Type B pancreatic cell (in vitro differentiated cells): Measurements from ENCODE around the gene PROK1. TPM values are rescaled to one million over a fixed set of nuclear protein-coding genes. Genes with fewer than 3 reads are reported as not detected.

Source experiments
- DNase-seq: peaks from one replicate; pipeline ENCODE4 v3.0.0; 2021; ENCODE audit warnings: mixed read lengths; ENCODE audit not compliant: unreplicated experiment; ENCODE audit errors: extremely low spot score
- H3K27ac Mint-ChIP-seq: 2 replicates; pipeline ENCODE4 v1.8.0; 2021; ENCODE audit warnings: mild to moderate bottlenecking, mixed read lengths
- H3K27me3 Mint-ChIP-seq: 2 replicates; pipeline ENCODE4 v1.8.0; 2021; ENCODE audit warnings: mixed read lengths
- H3K36me3 Mint-ChIP-seq: 2 replicates; pipeline ENCODE4 v1.8.0; 2021; ENCODE audit warnings: mixed read lengths
- H3K4me1 Mint-ChIP-seq: one replicate; pipeline ENCODE4 v1.8.0; 2021; ENCODE audit warnings: mixed read lengths; ENCODE audit not compliant: unreplicated experiment
- H3K4me3 Mint-ChIP-seq: 2 replicates; pipeline ENCODE4 v1.8.0; 2021; ENCODE audit warnings: mild to moderate bottlenecking, mixed read lengths
- H3K9me3 Mint-ChIP-seq: 2 replicates; pipeline ENCODE4 v1.8.0; 2021; ENCODE audit warnings: mixed read lengths
- CTCF ChIP-seq: fragments of 200-600 bp; sonication (generic); conservative IDR thresholded peaks from 2 replicates; pipeline ENCODE4 v1.5.0; 2021; ENCODE audit warnings: antibody characterized with exemption, mild to moderate bottlenecking
- total RNA-seq: library from RNA; stranded (reverse); gene quantifications from 2 replicates; pipeline ENCODE4 v1.2.1, GENCODE V29; 2021; ENCODE audit warnings: low replicate concordance

The PROK1 gene
- total RNA-seq, 1 donor from 2014 or later, result 0.29 TPM

DNA sequence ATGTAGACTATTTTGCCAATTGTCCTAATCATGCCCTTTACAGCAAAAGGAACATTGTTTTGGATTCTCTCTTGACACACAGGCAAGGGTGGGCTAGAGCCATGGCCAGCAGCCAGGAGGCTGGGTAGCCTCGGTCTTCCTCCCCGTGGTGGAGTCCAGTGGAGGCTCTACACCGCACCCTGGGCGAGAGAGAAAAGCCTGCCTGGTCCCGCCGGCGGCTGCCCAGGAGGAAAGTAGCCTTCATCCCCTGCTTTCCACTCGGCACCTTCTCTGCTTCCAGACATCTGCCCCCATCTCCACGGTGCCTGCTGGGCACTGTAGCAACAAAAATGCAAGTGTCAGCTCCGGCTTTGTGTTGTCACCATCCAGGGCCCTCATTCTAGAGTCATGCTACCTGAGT, 21.6 kb downstream of the PROK1 start:
- no peaks in the 10 kb centered on the region for H3K36me3 Mint-ChIP-seq
- H3K9me3 Mint-ChIP-seq, result no peaks in the 10 kb centered on the region
- H3K4me3 Mint-ChIP-seq, result no peak overlapping the region
- DNase-seq, result no peak
- TF ChIP-seq CTCF, result no peak
- no peak overlapping the region for H3K27ac Mint-ChIP-seq
- peaks cover 12% of the 10 kb centered on the region for H3K27me3 Mint-ChIP-seq
- no peaks in the 10 kb centered on the region for H3K4me1 Mint-ChIP-seq

DNA sequence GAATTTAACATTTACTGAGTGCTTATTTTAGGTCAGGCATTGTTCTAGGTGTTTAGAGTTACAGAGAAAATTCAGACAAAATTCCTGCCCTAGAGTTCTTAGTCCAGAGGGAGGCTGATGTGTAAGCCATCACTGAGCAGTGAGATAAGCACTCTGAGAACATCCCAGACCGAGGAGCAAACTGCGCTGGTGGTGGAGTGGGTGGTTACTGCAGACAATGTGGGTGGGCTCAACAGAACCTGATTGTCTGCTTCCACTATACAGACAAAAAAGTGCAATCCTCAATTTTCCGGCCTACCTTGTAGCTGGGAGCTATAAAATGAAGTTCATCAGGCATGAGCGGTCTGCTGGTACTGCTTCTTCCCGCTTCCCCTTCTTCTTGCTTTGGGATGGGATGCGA, 23.5 kb downstream of the PROK1 start:
- Mint-ChIP-seq H3K9me3 (no peaks in the 10 kb centered on the region), H3K4me3 (no peak overlapping the region), H3K4me1 (no peaks in the 10 kb centered on the region), H3K27ac (no peak overlapping the region), H3K27me3 (peaks cover 6% of the 10 kb centered on the region), H3K36me3 (no peaks in the 10 kb centered on the region)
- DNase-seq, result no peak
- TF ChIP-seq CTCF, result no peak

DNA sequence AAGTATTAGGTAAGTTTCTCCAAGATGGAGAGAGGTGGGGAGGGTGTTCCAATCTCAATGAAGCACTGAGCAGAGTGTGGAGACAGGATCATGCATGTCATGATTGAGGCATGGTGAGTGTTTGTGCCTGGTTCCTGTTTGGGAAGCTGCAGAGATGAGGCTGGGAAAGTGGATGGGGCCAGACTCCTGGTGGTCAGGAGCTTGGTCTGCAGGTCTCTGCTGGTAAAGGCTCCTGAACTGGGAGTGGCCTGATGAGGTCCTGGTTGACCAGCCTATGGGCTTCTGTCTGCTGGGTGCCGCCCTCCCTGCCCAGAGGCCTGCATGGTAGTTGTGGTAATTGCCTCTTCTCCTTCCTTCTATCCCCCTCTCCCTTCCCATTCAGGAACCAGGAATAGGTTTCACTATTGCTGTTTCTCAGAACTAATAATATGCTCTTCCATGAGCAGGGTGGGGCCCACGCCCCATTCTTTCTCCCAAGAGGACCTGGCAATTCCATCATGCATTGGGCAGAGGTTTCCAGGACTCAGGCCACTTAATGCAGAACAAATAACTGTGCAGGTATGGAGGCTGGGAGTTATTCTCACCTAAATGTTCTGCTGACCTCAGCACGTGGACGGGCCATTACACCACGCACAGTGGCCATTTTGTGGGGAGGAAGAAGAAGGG, 24.5 kb downstream of the PROK1 start:
- no peak for DNase-seq
- no peaks in the 10 kb centered on the region for H3K9me3 Mint-ChIP-seq

GRCh38 chr1:110476028-110476765, 25.2 kb downstream of the PROK1 start:
- Mint-ChIP-seq H3K27me3 (peaks cover 5% of the 10 kb centered on the region), H3K4me1 (no peaks in the 10 kb centered on the region), H3K9me3 (no peaks in the 10 kb centered on the region), H3K27ac (peak overlapping the region; percentile 85), H3K4me3 (no peak overlapping the region), H3K36me3 (no peaks in the 10 kb centered on the region)
- TF ChIP-seq CTCF, result no peak
- DNase-seq, result no peak

More for the DNA sequence above, 24.5 kb downstream of the PROK1 start:
- Mint-ChIP-seq H3K4me3 (no peak overlapping the region), H3K27me3 (peaks cover 5% of the 10 kb centered on the region), H3K4me1 (no peaks in the 10 kb centered on the region), H3K36me3 (no peaks in the 10 kb centered on the region), H3K27ac (no peak overlapping the region)
- TF ChIP-seq CTCF, result no peak

GRCh38 chr1:110477041-110477440, 26.1 kb downstream of the PROK1 start:
- no peak for TF ChIP-seq CTCF
- no peaks in the 10 kb centered on the region for H3K4me1 Mint-ChIP-seq
- H3K27ac Mint-ChIP-seq, result peak overlapping the region; percentile 85
- H3K36me3 Mint-ChIP-seq, result no peaks in the 10 kb centered on the region
- no peak for DNase-seq
- no peak overlapping the region for H3K4me3 Mint-ChIP-seq
- H3K9me3 Mint-ChIP-seq, result no peaks in the 10 kb centered on the region
- peaks cover 10% of the 10 kb centered on the region for H3K27me3 Mint-ChIP-seq
